Hematopoietic multipotent progenitor cell treated with erythropoietin and hydrocortisone succinate and interleukin-3 and kit ligand, for 6 days (in vitro differentiated cells): ENCODE results near the gene AVPR1B.
"Not testable (repeated sequence)": the region's sequence is repeated elsewhere in the genome, so short reads cannot be mapped to it uniquely, and the experiment has no call there.

Source experiments
- DNase-seq: peaks from one replicate; pipeline ENCODE4 v3.0.0-alpha.2; 2015

The AVPR1B gene

GRCh38 chr1:206080026-206080820, 37.0 kb downstream of the AVPR1B start:
- peak; percentile 68 for DNase-seq

GRCh38 chr1:206079135-206079534, 38.1 kb downstream of the AVPR1B start:
- DNase-seq: peak; percentile 55

GRCh38 chr1:206075786-206076755, 41.1 kb downstream of the AVPR1B start:
- no peak for DNase-seq

DNA sequence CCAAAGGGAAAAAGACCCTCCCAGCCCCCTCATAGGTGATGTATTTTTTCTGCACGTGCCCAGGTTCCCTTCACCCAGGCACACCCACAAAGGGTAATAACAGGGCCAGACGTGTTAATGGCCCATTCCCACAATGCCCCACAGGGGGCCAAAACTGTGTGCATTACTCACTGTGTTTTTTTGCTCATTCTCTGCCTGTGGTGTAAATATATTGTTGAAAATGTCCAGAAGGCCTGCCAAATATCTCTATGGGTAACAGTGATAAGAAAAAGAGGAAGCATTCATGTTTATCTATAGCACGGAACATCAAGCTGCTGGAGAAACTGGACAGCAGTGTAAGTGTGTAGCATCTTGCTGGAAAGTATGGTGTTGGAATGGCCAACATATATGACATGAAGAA, 42.3 kb downstream of the AVPR1B start:
- DNase-seq: peak; percentile 93

GRCh38 chr1:206070627-206071304, 46.4 kb downstream of the AVPR1B start:
- no peak for DNase-seq

DNA sequence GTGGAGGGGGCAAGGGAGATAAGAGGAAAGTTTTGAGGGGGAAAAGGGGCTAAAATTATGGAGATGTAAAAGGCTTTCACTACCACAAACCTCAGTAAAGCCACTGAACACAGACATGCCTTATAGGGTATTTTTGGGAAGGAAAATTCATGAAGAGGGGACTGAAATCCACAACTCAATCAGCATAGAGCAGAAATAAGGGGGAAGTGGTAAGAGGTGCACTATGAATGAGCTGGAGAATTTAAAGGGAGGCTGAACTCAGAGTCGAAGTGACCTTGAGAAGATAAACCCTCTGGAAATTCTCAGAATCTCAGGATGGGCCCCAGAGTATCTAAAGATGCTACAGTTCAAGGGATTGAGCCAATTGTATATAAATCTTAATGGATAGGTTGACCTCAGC, 48.9 kb downstream of the AVPR1B start:
- DNase-seq: no peak

DNA sequence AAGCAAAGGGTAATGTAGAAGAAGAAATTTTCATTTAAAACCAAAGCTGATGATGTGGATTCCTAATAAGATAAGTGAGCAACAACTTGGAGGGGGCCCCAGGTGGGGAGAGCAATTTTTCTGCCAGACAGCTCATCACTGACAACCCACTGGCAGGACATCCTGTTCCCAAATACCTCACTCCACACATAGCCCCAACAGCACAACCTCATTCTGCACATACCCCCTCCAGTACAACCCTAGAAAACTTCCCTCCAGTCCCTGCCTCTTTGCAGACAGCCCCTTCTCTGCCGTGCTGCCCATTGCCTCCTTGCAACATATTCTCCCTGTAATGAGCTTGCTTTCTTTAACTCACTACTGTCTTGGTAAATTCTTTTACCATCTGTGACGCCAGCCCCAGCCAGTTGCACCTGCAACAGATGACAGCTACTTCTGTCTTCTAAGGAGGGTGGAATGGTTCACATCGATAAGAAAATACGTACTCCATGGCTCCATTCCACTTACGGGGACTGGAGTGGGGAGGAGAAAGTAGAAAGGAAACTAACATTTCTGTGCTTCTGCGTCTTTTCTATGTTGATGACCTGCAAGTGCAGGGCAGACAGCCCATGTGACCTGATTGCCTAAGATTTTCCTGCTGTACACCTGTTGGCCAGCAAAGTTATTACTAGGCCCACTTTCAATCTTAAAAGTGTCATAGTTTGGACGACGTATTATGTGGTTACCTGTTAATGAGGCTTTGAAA, 49.5 kb downstream of the AVPR1B start:
- DNase-seq: peak; percentile 66

GRCh38 chr1:206066479-206067171, 50.6 kb downstream of the AVPR1B start:
- peak; percentile 82 for DNase-seq

DNA sequence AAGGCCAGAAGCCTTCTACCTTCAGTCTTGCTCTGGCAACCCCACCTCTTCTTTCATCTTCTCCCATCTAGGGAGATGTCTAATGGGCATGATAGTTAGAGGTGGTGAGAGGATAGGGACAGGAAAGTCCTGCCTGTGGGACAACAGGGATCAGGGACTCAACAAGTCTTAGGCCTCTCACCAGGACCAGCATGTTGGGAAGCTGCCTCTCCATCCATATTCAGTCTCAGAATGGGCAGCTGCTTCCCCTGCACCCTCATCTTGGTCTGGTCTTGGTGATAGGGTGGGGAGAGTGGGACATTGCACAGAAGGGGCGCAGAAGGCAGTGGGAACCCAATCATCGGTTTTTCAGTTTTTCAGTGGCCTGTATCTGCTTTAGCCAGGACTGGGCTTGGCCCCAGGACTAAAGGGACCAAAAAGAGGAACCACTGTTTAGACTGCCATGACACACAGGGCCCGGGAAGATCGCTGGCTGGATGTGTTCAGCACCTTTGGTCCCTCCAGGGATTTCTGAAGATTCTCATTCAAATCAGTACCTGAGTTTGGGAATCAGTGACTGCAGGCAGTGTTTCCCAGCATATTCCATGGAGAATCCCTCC, 51.5 kb downstream of the AVPR1B start:
- DNase-seq: peak; percentile 60

- not testable (repeated sequence) for DNase-seq
Measured at GRCh38 chr1:206064501-206064900, 52.7 kb downstream of the AVPR1B start.

- DNase-seq: not testable (repeated sequence)
Measured at GRCh38 chr1:206064001-206064400, 53.2 kb downstream of the AVPR1B start.

- no peak for DNase-seq
Measured at GRCh38 chr1:206062464-206062863, 54.7 kb downstream of the AVPR1B start.

DNA sequence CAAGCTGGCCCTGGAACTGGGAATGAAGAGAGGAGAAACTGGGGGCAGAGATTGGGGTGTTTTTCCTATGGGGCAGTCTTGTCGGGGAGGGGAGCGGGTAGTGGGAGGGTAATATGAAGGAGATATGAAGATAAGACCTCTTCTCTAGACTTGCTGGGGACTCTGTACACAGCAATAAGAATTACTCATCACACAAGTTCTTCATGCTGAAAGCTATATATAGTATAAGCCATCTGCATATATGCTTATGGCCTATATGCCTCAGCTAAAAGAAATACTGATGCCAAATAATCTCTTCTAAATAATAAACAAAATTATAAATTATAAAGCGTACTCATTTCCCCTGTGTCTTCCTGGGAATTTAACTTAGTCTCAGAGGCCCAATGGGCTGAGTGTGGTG, 56.3 kb downstream of the AVPR1B start:
- DNase-seq: no peak
